Natural killer cell treated with Interleukin-12 subunit alpha and Interleukin-12 subunit beta and Interleukin-15 and Interleukin-18, amount 100 ng/mL, for 72 hours (primary cell): Measurements from ENCODE around the gene RAB40A. TPM values are rescaled to one million over a fixed set of nuclear protein-coding genes. Genes with fewer than 3 reads are reported as not detected.
A peak's percentile ranks its signal among the peaks of the same experiment; 100 is the strongest.

Source experiments
- ATAC-seq, 2 donors: fragments of 150-1000 bp; cut with Tn5 transposase in 1 of 2; sonication (Bioruptor Pico), chemical (Tn5 transposase) in 1 of 2; 2 replicates each; pipeline ENCODE4 v1.10.0; 2021
- DNase-seq: peaks from one replicate; pipeline ENCODE4 v3.0.0; 2022; ENCODE audit warnings: low spot score
- H3K27ac Mint-ChIP-seq, 2 donors: 1 replicate in 1 of 2; 2 replicates in 1 of 2; pipeline ENCODE4 v1.8.0; 2022; ENCODE audit warnings: mixed read lengths in 2 of 2, mild to moderate bottlenecking in 1 of 2, moderate library complexity in 1 of 2
- H3K27me3 Mint-ChIP-seq, 2 donors: 1 replicate in 1 of 2; 2 replicates in 1 of 2; pipeline ENCODE4 v1.8.0; 2022; ENCODE audit warnings: mixed read lengths in 2 of 2
- H3K36me3 Mint-ChIP-seq: one replicate; pipeline ENCODE4 v1.8.0; 2022; ENCODE audit warnings: mixed read lengths
- H3K4me1 Mint-ChIP-seq, 2 donors: 1 replicate in 1 of 2; 2 replicates in 1 of 2; pipeline ENCODE4 v1.8.0; 2022; ENCODE audit warnings: low read depth in 2 of 2, mixed read lengths in 2 of 2, mild to moderate bottlenecking in 1 of 2
- H3K4me3 Mint-ChIP-seq: one replicate; pipeline ENCODE4 v1.8.0; 2022; ENCODE audit warnings: mixed read lengths
- H3K9me3 Mint-ChIP-seq: 2 replicates; pipeline ENCODE4 v1.8.0; 2022; ENCODE audit warnings: mixed read lengths
- total RNA-seq, 2 donors: library from RNA; stranded (reverse); gene quantifications; one replicate each; pipeline ENCODE4 v1.2.3, GENCODE V29; 2022

Gene RAB40A
- total RNA-seq, 2 donors from 2014 or later, result 0.31 TPM; not detected in 1

DNA sequence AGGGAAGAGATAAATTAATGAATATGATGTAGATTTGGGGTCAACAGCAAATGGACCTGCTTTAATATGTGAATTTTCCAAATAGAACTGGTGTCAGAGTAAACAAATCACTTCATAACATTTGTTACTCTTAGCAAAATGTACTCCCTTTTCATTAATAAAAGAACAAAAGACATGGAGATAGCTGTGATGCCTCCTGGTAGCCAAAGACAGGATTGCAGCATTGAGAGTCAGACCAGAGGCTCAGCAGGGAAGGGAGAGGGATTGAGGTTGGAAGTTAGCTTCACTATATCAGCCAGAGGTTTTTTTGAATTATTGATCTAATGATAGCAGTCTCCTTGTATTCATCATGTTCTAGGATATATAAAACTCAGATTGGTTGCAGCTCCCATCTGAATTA lies 17.4 kb upstream of the RAB40A start:
- Mint-ChIP-seq H3K27ac (no peak overlapping the region), H3K27me3 (peaks cover 6 to 14% of the 10 kb centered on the region in 2 donors), H3K4me3 (no peak overlapping the region), H3K36me3 (no peaks in the 10 kb centered on the region), H3K9me3 (no peaks in the 10 kb centered on the region), H3K4me1 (peaks cover 4 to 8% of the 10 kb centered on the region in 2 donors)
- DNase-seq (no peak), ATAC-seq (no peak)

GRCh38 chrX:103536071-103536470 lies 16.8 kb upstream of the RAB40A start:
- no peak overlapping the region for H3K27ac Mint-ChIP-seq
- H3K4me3 Mint-ChIP-seq, result no peak overlapping the region
- no peaks in the 10 kb centered on the region for H3K9me3 Mint-ChIP-seq
- peaks cover 4 to 8% of the 10 kb centered on the region in 2 donors for H3K4me1 Mint-ChIP-seq
- peaks cover 6 to 14% of the 10 kb centered on the region in 2 donors for H3K27me3 Mint-ChIP-seq
- ATAC-seq (no peak), DNase-seq (no peak)
- no peaks in the 10 kb centered on the region for H3K36me3 Mint-ChIP-seq

DNA sequence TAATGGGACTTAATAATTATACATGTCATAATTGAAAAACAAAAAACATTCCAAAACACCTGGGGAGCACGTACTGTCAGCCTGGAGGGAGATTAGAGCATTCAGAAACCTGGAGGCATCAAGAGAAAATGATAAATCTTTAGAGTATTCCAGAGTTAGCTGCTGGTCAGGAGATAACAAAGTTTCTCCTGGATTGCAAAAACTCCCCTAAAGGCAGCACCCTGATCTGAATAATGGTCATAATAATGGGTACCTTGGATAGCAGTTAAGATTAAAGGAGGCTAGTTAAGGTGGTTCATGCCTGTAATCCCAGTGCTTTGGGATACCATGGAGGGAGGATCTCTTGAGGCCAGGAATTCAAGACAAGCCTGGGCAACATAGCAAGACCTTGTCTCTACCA lies 15.9 kb upstream of the RAB40A start:
- Mint-ChIP-seq H3K36me3 (no peaks in the 10 kb centered on the region), H3K9me3 (no peaks in the 10 kb centered on the region), H3K4me1 (peaks cover 4 to 8% of the 10 kb centered on the region in 2 donors), H3K4me3 (no peak overlapping the region), H3K27ac (no peak overlapping the region), H3K27me3 (peaks cover 6 to 18% of the 10 kb centered on the region in 2 donors)
- no peak for DNase-seq
- no peak for ATAC-seq

- Mint-ChIP-seq H3K9me3 (no peaks in the 10 kb centered on the region), H3K36me3 (no peaks in the 10 kb centered on the region), H3K4me3 (peak overlapping the region; percentile 58), H3K27ac (no peak overlapping the region), H3K4me1 (peaks cover 4 to 8% of the 10 kb centered on the region in 2 donors), H3K27me3 (peaks cover 6 to 19% of the 10 kb centered on the region in 2 donors)
- peak in 1 of 2 donors; percentile 72 for ATAC-seq
- peak; percentile 69 for DNase-seq
Measured at GRCh38 chrX:103533511-103534216, 14.4 kb upstream of the RAB40A start.

DNA sequence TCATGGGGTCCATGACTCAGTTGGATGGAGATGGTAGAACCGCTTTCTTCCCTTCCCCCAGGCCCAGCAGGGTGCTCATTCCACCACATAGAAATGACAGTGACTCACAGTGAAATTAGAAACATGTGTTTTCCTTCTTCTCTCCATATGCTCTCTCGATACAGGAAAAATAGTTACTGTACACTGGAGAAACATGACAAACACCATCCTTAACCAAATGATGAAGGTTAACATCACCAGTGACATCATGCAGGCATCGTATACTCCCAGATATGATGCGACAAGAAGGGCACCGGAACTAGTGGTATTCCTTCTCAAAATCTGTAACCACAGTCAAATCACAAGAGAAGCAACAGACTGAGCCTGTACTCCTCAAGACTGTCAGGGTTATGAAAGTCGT lies 11.7 kb upstream of the RAB40A start:
- Mint-ChIP-seq H3K36me3 (no peaks in the 10 kb centered on the region), H3K4me3 (no peak overlapping the region), H3K27me3 (peaks cover 6 to 28% of the 10 kb centered on the region in 2 donors), H3K27ac (no peak overlapping the region), H3K4me1 (peaks cover 4 to 8% of the 10 kb centered on the region in 2 donors), H3K9me3 (no peaks in the 10 kb centered on the region)
- ATAC-seq, result no peak
- no peak for DNase-seq

GRCh38 chrX:103530545-103530944 lies 11.3 kb upstream of the RAB40A start:
- Mint-ChIP-seq H3K4me1 (peaks cover 4 to 8% of the 10 kb centered on the region in 2 donors), H3K36me3 (no peaks in the 10 kb centered on the region), H3K27me3 (peaks cover 6 to 28% of the 10 kb centered on the region in 2 donors), H3K4me3 (no peak overlapping the region), H3K27ac (no peak overlapping the region), H3K9me3 (no peaks in the 10 kb centered on the region)
- ATAC-seq (no peak), DNase-seq (no peak)

DNA sequence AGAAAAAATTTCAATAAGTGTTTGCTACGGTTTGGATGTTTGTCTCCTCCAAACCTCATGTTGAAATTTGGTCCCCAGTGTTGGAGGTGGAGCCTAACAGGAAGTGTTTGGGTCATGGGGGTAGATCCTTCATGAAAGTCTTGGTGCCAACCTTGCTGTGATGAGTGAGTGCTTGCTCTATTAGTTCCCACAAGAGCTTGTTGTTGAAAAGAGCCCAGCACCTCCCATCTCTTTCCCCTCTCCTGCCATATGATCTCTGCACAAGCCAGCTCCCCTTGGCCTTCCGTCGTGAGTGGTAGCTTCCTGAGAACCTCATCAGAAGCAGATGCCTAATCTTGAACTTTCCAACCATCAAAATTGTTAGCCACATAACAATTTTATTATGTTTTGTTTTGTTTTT lies 10.3 kb upstream of the RAB40A start:
- no peaks in the 10 kb centered on the region for H3K9me3 Mint-ChIP-seq
- H3K4me3 Mint-ChIP-seq, result no peak overlapping the region
- peaks cover 6 to 25% of the 10 kb centered on the region in 2 donors for H3K27me3 Mint-ChIP-seq
- H3K4me1 Mint-ChIP-seq, result peaks cover 4 to 8% of the 10 kb centered on the region in 2 donors
- no peak for ATAC-seq
- H3K36me3 Mint-ChIP-seq, result no peaks in the 10 kb centered on the region
- H3K27ac Mint-ChIP-seq, result no peak overlapping the region
- no peak for DNase-seq

DNA sequence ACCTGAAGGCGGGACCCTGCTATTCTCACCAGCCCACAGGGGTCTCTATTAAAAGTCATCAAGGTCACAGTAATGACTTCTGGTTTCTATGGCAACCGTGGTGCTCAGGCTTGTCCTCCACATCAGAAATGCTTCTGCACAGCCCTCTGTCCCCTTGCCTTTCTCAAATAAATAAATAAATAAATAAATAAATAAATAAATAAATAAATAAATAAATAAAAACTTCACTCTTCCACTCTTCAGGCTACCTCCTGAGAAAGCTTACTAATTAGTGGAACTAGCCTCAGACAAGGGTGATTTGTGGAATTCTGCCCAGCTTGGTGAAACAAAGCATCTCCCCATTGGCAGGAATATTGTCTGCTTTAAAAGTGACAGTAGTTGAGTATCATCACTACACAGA lies 5.5 kb upstream of the RAB40A start:
- no peak for ATAC-seq
- DNase-seq, result no peak
- H3K27ac Mint-ChIP-seq, result no peak overlapping the region
- no peaks in the 10 kb centered on the region for H3K9me3 Mint-ChIP-seq
- no peaks in the 10 kb centered on the region for H3K4me1 Mint-ChIP-seq
- peaks cover 0 to 12% of the 10 kb centered on the region in 2 donors for H3K27me3 Mint-ChIP-seq
- no peak overlapping the region for H3K4me3 Mint-ChIP-seq
- H3K36me3 Mint-ChIP-seq, result no peaks in the 10 kb centered on the region

DNA sequence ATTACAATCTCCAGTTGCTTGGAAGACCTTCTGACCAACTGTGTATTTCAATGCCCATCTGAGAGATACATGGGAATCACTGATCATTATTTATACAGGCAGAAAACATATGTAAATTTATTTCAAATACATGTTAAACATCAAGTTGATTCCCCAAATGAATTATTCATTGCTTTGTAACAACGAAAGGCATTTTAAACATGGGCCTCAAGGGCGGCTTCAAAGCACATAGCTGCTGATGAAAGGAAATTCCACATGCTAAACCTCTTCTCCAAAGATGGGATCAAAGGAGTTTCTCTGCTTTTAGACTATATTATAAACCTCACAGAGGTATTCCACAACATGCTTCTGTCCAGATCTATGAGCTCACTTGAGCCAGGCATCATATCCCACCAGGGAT lies 4.3 kb upstream of the RAB40A start:
- Mint-ChIP-seq H3K9me3 (no peaks in the 10 kb centered on the region), H3K27ac (no peak overlapping the region), H3K36me3 (no peaks in the 10 kb centered on the region), H3K27me3 (peaks cover 0 to 12% of the 10 kb centered on the region in 2 donors), H3K4me3 (no peak overlapping the region), H3K4me1 (no peaks in the 10 kb centered on the region)
- DNase-seq, result no peak
- ATAC-seq, result no peak

- H3K36me3 Mint-ChIP-seq, result no peaks in the 10 kb centered on the region
- peaks cover 0 to 16% of the 10 kb centered on the region in 2 donors for H3K27me3 Mint-ChIP-seq
- no peaks in the 10 kb centered on the region for H3K4me1 Mint-ChIP-seq
- DNase-seq, result no peak
- no peak overlapping the region for H3K4me3 Mint-ChIP-seq
- no peaks in the 10 kb centered on the region for H3K9me3 Mint-ChIP-seq
- no peak for ATAC-seq
- no peak overlapping the region for H3K27ac Mint-ChIP-seq
Measured at GRCh38 chrX:103520386-103520785, 1.1 kb upstream of the RAB40A start.

- Mint-ChIP-seq H3K9me3 (no peaks in the 10 kb centered on the region), H3K27me3 (peaks cover 0 to 16% of the 10 kb centered on the region in 2 donors), H3K36me3 (no peaks in the 10 kb centered on the region), H3K4me1 (no peaks in the 10 kb centered on the region), H3K27ac (no peak overlapping the region), H3K4me3 (no peak overlapping the region)
- no peak for ATAC-seq
- DNase-seq, result no peak
Measured at GRCh38 chrX:103518571-103518970, 718 bp downstream of the RAB40A start.

DNA sequence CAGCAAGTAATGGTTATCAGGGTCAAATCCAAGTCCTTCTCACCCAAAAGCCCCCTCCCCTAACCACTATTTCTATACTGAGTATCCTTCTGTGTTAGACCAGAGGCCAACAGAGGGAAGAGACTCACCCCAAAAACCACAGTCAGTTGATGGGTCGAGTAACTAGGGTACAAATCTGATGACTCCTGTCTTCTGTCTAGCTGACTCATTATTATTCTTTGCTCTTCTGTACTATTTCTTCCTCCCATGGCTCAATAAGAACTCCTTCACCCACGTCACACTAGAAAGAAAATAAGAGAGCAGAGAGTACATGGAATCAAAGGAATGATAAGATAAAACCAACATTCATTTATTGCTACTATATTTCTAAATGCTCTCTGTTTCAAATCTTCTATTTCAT lies 2.0 kb downstream of the RAB40A start:
- Mint-ChIP-seq H3K27me3 (peaks cover 0 to 18% of the 10 kb centered on the region in 2 donors), H3K36me3 (no peaks in the 10 kb centered on the region), H3K4me3 (no peak overlapping the region), H3K27ac (no peak overlapping the region), H3K4me1 (no peaks in the 10 kb centered on the region), H3K9me3 (no peaks in the 10 kb centered on the region)
- ATAC-seq, result no peak
- no peak for DNase-seq

DNA sequence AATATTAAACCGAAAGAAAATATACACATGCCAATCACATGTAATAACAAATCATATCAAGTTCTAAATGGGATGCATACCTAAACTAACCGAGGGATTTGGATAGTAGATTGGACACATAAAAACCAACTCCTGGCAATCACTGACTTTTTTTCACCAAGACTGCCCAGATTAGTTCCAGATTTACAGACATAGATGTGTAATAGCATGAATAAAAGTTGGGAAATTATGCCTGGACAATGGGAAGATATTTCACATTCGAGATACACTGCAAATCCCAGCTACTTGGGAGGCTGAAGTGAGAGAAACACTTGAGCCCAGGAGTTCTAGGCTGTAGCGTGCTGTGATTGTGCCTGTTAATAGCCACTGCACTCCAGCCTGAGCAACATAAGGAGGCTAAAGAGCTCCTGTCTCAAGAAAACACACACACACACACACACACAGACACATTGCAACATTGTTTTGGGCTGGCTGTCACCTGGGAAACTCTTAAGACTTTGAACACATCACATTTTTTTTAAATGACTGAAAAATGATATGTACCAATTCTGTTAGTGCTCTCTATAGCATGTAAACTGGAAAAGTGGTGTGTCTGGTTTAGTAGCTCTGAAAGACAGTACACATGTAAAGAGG lies 5.7 kb downstream of the RAB40A start:
- H3K4me1 Mint-ChIP-seq, result no peaks in the 10 kb centered on the region
- no peak overlapping the region for H3K27ac Mint-ChIP-seq
- H3K36me3 Mint-ChIP-seq, result no peaks in the 10 kb centered on the region
- ATAC-seq (no peak), DNase-seq (no peak)
- H3K27me3 Mint-ChIP-seq, result peaks cover 0 to 21% of the 10 kb centered on the region in 2 donors
- H3K4me3 Mint-ChIP-seq, result no peak overlapping the region
- no peaks in the 10 kb centered on the region for H3K9me3 Mint-ChIP-seq

- DNase-seq (no peak), ATAC-seq (no peak)
- H3K4me1 Mint-ChIP-seq, result no peaks in the 10 kb centered on the region
- H3K27ac Mint-ChIP-seq, result no peak overlapping the region
- peaks cover 0 to 21% of the 10 kb centered on the region in 2 donors for H3K27me3 Mint-ChIP-seq
- H3K4me3 Mint-ChIP-seq, result no peak overlapping the region
- H3K36me3 Mint-ChIP-seq, result no peaks in the 10 kb centered on the region
- H3K9me3 Mint-ChIP-seq, result no peaks in the 10 kb centered on the region
Measured at GRCh38 chrX:103513067-103513466, 6.2 kb downstream of the RAB40A start.
